Mucosa of descending colon (tissue), 3 donors: ENCODE results near the gene C1orf52. TPM values are rescaled to one million over a fixed set of nuclear protein-coding genes. Genes with fewer than 3 reads are reported as not detected.
A peak's percentile ranks its signal among the peaks of the same experiment; 100 is the strongest.

Source experiments
- ATAC-seq: fragments of 200-7000 bp; cut with Tn5 transposase; one replicate; pipeline ENCODE4 v1.9.1; 2020; ENCODE audit warnings: mild to moderate bottlenecking, moderate library complexity
- DNase-seq, 3 donors: peaks; one replicate each; pipeline ENCODE4 v3.0.0-alpha.2; 2020
- H3K36me3 ChIP-seq: fragments of 200-600 bp; one replicate; pipeline ENCODE4 v1.8.0; 2021; ENCODE audit warnings: low read depth, mild to moderate bottlenecking
- H3K4me1 ChIP-seq: fragments of 200-600 bp; one replicate; pipeline ENCODE4 v1.8.0; 2021; ENCODE audit warnings: low read depth, mild to moderate bottlenecking
- H3K4me3 ChIP-seq: fragments of 200-600 bp; one replicate; pipeline ENCODE4 v1.8.0; 2021; ENCODE audit warnings: mild to moderate bottlenecking
- H3K9me3 ChIP-seq: fragments of 200-600 bp; one replicate; pipeline ENCODE4 v1.8.0; 2021; ENCODE audit warnings: mild to moderate bottlenecking
- intact Hi-C, 2 donors: fragments of 100-400 bp; cut with DNase I in 1 of 2; cut with micrococcal nuclease in 1 of 2; formaldehyde crosslinking; loops; one replicate each; pipeline versions ENCODE4 v1.11.0 to v1.11.1; 2022; cut with DNase I, micrococcal nuclease
- total RNA-seq, 3 donors: library from RNA; stranded (reverse); fragmentation: NEBNext Ultra II Directional in 2 of 3; extraction: Animal tissue kit (Norgen Biotek cat#: 25700) in 2 of 3; gene quantifications; one replicate each; pipeline versions ENCODE4 v1.2.1 to v1.2.4, GENCODE V29; 2021 to 2023
- TF ChIP-seq, protein P1 (sequence below): fragments of 200-600 bp; IDR thresholded peaks from one replicate; pipeline ENCODE4 v1.8.0; 2022; ENCODE audit warnings: antibody characterized with exemption, mild to moderate bottlenecking
- donor health status: DM: no; HTN: no; CAD: no; lungs with moderate emphysema.
- donor health status: DM: no; HTN: no; CAD: no.
- donor health status: DM: no; HTN: yes; CAD: no.

Gene C1orf52
- total RNA-seq, 3 donors from 2014 or later = 17.4 to 24.7 (median 19.2) TPM

DNA sequence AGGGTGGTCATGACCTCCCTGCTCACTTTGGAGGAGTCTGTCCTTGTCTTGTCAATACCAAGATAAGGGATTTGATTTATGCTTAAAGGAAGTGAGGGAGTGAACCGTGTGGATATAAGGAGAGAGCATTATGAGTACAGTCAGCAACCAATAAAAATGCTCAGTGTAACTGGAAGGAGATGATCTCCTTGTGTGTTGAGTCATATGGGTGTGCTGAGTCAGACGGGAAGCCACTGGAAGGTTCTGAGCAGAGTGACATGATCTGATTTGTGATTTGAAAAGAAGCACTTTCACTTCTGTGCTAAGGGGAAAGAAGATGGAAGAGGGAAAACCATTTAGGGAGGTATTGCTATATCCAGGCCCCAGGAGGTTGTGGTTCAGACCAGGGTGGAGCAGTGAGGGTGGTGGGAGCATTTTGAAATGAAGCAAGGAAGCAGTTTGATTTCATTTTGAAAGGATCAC, 19.4 kb upstream of the C1orf52 start:
- TF ChIP-seq, protein P1, sequence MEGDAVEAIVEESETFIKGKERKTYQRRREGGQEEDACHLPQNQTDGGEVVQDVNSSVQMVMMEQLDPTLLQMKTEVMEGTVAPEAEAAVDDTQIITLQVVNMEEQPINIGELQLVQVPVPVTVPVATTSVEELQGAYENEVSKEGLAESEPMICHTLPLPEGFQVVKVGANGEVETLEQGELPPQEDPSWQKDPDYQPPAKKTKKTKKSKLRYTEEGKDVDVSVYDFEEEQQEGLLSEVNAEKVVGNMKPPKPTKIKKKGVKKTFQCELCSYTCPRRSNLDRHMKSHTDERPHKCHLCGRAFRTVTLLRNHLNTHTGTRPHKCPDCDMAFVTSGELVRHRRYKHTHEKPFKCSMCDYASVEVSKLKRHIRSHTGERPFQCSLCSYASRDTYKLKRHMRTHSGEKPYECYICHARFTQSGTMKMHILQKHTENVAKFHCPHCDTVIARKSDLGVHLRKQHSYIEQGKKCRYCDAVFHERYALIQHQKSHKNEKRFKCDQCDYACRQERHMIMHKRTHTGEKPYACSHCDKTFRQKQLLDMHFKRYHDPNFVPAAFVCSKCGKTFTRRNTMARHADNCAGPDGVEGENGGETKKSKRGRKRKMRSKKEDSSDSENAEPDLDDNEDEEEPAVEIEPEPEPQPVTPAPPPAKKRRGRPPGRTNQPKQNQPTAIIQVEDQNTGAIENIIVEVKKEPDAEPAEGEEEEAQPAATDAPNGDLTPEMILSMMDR = no peak
- intact Hi-C loops = no loop called here
- H3K36me3 ChIP-seq = no peaks in the 10 kb centered on the region
- H3K4me3 ChIP-seq = no peak overlapping the region
- DNase-seq (peak in 1 of 3 donors; percentile 82), ATAC-seq (peak; percentile 51)
- H3K9me3 ChIP-seq = no peaks in the 10 kb centered on the region
- peaks cover 43% of the 10 kb centered on the region for H3K4me1 ChIP-seq

DNA sequence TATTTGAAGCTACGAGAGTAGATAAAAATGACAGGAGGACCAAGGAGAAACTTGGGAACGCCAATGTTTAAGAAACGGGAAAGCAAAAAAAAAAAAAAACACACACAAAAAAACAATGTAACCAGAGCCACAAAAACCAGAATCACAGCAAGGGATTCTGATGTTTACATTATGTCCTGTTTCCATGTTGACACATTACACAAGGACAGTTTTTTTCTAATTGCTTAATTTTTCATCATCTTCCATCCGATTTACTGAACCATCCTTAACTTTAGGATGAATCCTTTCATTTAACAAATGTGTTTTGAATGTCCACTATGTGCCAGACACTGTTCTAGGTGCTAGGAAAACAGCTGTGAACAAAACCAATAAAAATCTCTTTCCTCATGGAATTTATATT, 18.3 kb upstream of the C1orf52 start:
- Histone ChIP-seq H3K9me3 (no peaks in the 10 kb centered on the region), H3K4me3 (no peak overlapping the region), H3K36me3 (no peaks in the 10 kb centered on the region), H3K4me1 (peaks cover 48% of the 10 kb centered on the region)
- no peak for DNase-seq
- TF ChIP-seq, protein P1 = no peak
- intact Hi-C loops = no loop called here
- no peak for ATAC-seq

DNA sequence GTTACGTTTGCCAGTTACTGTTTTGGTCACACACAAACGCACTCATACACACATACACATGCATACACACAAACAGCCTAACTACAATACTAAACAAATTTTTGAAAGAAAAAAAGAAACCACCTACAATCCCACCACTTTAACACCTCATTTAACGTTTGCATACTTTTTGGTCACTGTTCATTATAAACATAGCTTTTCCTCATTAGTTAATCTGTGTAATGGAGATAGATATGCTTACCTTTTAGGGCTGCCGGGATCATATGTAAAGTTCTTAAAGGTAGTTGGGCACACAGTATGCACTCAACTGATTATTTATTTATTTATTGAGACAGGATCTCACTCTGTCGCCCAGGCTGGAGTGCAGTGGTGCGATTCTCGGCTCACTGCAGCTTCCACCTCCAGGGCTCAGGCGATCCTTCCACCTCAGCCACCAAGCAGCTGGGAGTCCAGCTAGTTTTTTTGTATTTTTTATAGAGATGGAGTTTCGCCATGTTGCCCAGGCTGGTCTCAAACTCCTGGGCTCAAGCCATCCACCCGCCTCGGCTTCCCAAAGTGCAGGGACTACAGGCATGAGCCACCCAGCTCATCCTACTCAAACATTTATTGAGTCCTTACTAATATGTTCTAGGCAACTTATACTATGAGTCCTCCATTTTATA, 17.6 kb upstream of the C1orf52 start:
- H3K4me3 ChIP-seq = peak overlapping the region; percentile 90
- TF ChIP-seq, protein P1 = no peak
- H3K9me3 ChIP-seq = no peaks in the 10 kb centered on the region
- intact Hi-C loops = no loop called here
- ATAC-seq (no peak), DNase-seq (peak in 2 of 3 donors; percentile 32 to 41)
- H3K36me3 ChIP-seq = no peaks in the 10 kb centered on the region
- H3K4me1 ChIP-seq = peaks cover 52% of the 10 kb centered on the region

DNA sequence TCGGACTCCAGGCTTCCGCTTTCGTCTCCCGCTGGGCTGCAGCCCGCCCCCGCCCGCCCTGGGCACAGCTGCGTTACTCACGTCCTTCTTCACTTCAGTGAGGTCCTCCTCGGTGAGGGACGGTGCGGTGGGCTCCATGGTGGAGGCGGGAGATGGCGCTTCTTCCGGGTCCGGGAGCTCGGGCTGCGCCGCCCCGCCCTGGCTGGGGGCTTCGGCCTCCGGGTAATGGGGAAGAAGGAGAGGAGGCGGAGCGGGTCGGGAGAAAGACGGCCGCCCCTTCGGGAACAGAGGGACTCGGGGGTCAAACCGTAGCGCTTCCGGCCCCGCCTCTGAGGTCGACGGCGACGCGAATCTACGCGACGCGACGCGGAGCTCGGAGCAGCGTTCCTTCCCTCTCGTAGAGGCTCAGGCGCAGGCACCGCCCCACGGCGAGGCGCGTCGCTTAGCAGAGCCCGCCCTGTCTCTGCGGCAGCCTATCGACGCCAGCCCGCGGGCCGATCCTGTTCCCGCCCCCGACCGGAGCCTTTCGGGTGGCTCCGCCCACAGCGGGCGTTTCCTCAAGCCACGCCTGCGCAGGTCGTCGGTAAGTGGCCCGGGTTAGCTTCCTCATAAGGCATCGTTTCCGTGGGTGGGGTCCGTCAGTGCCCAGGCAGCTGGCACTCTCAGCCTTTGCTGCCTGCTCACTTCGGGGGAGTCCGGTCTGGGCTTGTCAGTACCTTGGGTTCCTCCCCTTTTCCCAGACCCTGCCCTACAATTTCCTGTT, 16.9 kb upstream of the C1orf52 start, which contains the start of gene BCL10:
TSS of gene BCL10 (minus strand) at position 418 of the 763 bp plus-strand sequence. CDS start at position 138, 280 bp downstream.
- Histone ChIP-seq H3K9me3 (no peaks in the 10 kb centered on the region), H3K36me3 (no peaks in the 10 kb centered on the region), H3K4me3 (peak within 1 kb of the TSS; percentile 90), H3K4me1 (peaks cover 59% of the 10 kb centered on the region)
- intact Hi-C loops = no loop called here
- ATAC-seq = peak; percentile 88
- TF ChIP-seq, protein P1 = no peak
- DNase-seq = peak; percentile 99 to 100 (median 99)

DNA sequence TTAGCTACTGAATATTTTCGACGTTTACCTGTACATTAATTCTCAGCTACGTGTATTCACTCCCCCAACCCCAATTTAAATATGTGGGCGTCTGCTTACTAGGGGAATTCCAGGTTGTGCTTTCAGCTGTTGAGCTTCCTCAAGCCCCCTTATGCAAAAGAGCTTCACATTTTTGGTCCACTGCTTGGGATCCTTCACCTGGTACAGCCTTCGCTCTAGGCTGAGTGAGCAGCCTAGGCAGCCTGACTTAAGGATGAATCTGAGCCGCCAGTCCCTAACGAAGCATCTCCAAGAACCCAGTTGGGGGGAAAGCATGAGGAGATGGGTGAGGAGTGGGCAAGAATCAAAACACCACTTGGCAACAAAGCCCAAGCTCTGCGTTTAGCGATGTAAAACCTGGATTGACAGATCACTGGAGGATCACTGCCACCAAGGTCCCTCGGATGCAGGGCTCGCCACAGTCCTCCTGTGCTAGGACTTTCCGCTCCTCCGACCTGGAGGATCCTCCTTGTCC, 16.3 kb upstream of the C1orf52 start:
- intact Hi-C loops = no loop called here
- Histone ChIP-seq H3K4me3 (peak overlapping the region; percentile 90), H3K4me1 (peaks cover 60% of the 10 kb centered on the region), H3K9me3 (no peaks in the 10 kb centered on the region), H3K36me3 (no peaks in the 10 kb centered on the region)
- TF ChIP-seq, protein P1 = no peak
- DNase-seq = no peak
- no peak for ATAC-seq
